ENCODE data around the gene SCTR.

Gene SCTR

GRCh38 chr2:119440501-119440870 lies 83.8 kb downstream of the SCTR start:
- no peak for DNase-seq

GRCh38 chr2:119439574-119440500 lies 84.4 kb downstream of the SCTR start:
- no peak for DNase-seq

GRCh38 chr2:119438726-119439284 lies 85.5 kb downstream of the SCTR start:
- no peak for DNase-seq

- DNase-seq = no peak
Observed at GRCh38 chr2:119438128-119438656, 86.1 kb downstream of the SCTR start.

- no peak for DNase-seq
Observed at GRCh38 chr2:119436993-119437772, 87.1 kb downstream of the SCTR start.

- DNase-seq = no peak
Observed at GRCh38 chr2:119435953-119436297, 88.4 kb downstream of the SCTR start.

GRCh38 chr2:119435081-119435952 lies 89.0 kb downstream of the SCTR start:
- no peak for DNase-seq

GRCh38 chr2:119434664-119435063 lies 89.6 kb downstream of the SCTR start:
- no peak for DNase-seq

GRCh38 chr2:119433636-119434327 lies 90.5 kb downstream of the SCTR start:
- DNase-seq = no peak

- no peak for DNase-seq
Observed at GRCh38 chr2:119432851-119433522, 91.3 kb downstream of the SCTR start.

GRCh38 chr2:119431976-119432850 lies 92.1 kb downstream of the SCTR start:
- DNase-seq = no peak

- DNase-seq = peak; percentile 71
Observed at GRCh38 chr2:119431155-119431975, 92.9 kb downstream of the SCTR start, which contains the start of gene TMEM37. Gene TMEM37 (plus strand): TSS chr2:119431854. CDS start chr2:119431904, 50 bp downstream.

- no peak for DNase-seq
Observed at GRCh38 chr2:119430023-119430498, 94.2 kb downstream of the SCTR start.

GRCh38 chr2:119429225-119429981 lies 94.9 kb downstream of the SCTR start:
- no peak for DNase-seq

- DNase-seq = no peak
Observed at GRCh38 chr2:119428488-119429224, 95.6 kb downstream of the SCTR start.

- DNase-seq = no peak
Observed at GRCh38 chr2:119427756-119428155, 96.5 kb downstream of the SCTR start.

GRCh38 chr2:119426801-119427395 lies 97.4 kb downstream of the SCTR start:
- no peak for DNase-seq

Data from NCI-H1105 (cell line).